GM21447 (cell line): ENCODE data around the gene IPO8.
"Not testable (repeated sequence)": the region's sequence is repeated elsewhere in the genome, so short reads cannot be mapped to it uniquely, and the experiment has no call there.

Experiments
- ATAC-seq: cut with Tn5 transposase; IDR thresholded peaks from one replicate; pipeline ENCODE4 v1.9.1; 2021; ENCODE audit not compliant: unreplicated experiment

Gene IPO8

DNA sequence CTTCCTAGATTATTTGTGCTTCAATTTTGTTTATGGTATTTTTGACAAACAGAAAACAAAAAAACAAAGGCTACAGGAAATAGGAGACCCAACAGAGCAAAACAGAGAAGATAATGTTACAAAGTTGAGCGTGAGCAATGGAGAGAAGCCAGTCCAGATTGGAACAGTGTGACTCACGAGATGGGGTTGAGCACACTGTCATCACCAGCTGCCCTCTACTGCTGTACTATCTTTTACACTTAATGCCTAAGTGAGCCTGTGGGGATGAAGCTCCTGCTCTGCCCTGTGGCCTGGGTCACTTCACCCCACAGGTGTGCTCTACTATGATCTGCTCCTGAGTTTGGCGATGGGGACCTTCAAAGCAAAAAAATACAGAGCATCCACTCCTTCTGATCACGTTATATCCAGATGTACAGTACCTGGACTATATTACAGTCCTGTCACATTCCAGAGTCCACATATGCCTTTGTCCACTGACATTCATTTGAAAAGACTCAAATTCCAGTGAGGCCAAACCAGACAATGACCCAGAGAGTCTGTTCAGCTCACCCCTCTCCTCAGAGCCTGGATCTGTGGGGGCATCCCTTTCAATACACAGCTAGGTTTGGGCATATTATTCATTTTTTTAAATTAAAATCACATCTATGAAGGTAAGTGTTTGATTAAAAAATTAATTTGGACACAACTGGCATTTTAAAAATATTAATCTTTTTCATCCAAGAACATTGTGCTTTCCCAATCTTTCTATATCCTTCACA lies 4.4 kb downstream of the IPO8 start:
- ATAC-seq: no peak

DNA sequence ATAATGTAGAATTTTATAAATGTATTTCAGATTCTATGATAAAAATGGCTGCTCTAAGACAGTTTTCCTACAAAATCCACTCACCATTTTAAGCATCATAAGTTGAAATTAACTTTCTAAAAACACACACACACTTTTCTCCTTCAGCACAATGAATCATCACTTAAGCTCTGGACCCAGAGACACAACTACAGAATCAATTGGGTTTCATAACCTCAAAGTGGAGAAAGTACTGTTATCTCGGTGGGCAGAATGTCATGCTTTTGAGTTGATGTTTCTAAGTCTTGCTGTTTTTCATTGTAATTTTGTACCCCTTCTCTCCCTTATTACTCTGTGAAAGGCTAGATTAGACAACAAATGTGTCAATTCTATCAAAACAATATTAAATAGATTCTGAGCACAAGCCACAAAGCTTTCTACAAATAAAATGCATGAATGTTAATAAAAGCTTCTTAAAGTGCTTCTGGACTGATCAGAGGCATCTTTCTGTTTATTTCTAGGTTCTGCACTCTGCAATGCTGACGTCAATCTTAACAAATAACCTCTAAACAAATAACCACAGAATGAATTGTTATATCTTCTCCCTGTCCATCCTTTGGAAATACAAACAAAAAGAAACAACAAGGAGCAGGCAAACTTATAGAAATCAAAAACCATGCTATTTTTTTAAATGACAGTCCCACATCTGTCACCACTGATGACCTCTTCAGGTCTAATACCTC lies 8.2 kb downstream of the IPO8 start:
- ATAC-seq: no peak

DNA sequence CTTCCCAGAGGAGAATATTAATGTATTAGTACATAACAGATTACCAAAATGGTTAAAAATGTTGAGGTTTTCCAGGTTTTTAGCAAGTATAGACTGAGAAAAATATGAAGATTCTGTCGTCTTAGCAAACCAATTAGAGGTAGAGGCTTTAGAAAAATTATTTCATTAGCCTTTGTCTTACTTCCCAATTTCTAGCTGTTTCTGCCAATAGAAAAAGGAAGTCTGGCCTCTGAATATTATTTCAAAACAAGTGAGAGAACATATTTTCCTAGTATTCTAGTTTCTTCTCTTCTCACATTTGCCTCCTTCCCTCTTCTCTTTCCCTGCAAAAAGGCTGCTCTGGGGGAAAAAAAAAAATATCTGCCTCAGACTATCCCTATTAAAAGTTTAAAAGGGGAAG lies 16.4 kb downstream of the IPO8 start:
- no peak for ATAC-seq

DNA sequence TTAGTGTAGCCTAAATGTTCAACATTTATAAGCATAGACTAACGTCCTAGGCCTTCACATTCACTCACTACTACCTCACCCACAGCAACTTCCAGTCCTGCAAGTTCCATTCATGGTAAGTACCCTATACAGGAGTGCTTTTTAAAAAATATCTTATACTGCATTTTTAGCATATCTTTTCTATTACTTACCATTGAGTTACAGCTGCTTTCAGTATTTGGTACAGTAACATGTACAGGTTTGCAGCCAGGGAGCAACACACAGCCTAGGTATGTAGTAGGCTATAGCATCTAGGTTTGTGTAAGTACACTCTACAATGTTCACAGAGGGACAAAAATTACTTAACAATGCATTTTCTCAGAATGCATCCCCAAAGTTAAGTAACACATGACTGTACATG lies 17.4 kb downstream of the IPO8 start:
- ATAC-seq: no peak

DNA sequence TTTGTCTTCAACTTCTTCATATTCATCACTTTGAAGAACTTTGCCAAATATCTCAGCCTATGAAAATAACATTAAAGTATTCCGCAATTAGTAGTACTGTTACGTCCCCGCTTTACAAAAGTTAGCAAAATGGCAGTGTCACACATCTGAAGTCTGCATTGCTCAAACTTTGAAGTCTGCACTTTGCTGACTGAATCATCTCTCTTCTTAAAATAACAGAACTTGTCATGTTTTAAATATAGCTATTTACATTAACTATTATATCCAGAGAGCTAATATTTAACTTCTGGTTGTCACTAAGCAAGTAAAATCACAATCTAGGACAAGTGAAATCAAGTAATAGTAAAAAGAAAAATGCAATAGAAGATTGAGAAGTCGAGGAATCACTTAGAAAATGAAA lies 34.5 kb downstream of the IPO8 start:
- no peak for ATAC-seq

DNA sequence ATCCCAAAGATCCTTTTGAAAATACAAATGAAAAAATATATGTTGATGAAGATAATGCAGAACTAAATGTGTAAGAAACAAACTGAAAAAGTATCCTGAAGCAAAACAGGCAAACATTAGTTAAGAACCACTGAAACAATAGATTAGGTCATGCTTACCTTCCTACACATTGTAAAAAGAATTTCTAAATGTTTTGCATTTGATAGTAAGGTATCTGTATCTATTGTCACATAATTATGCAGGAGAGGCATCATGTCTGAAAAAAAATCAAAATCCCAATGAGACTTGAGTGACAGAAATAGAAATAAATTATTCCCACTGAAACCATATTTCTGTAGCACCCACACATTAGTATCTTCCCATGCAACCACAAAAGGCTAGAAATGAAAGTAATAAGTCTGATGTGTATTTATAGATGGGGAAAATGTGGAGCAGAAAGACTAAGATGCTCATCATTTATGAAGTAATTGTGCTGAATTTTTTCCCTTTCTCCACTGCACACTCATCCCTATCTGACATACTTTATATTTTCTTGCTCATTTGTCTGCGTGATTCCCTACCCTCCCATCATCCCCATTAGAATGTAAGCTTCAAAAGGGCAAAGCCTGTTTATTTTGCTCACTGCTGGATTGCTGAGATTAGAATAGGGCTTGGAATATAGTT lies 43.5 kb downstream of the IPO8 start:
- ATAC-seq: no peak

DNA sequence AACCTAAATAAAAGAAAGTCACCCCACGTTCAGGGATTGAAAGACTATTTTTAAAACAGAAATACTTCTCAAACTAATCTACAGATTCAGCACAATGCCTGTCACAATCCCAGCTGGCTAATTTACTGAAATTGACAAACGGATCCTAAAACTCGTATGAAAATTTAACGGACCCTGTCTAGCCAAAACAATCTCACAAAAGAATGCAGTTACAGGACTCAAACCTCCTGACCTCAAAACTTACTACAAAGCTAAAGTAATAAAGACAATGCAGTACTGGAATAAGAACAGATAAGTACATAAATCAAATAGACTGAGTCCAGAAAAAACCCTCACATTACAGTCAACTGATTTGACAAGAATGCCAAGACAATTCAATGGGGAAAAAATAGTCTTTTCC lies 48.8 kb downstream of the IPO8 start:
- ATAC-seq: no peak

DNA sequence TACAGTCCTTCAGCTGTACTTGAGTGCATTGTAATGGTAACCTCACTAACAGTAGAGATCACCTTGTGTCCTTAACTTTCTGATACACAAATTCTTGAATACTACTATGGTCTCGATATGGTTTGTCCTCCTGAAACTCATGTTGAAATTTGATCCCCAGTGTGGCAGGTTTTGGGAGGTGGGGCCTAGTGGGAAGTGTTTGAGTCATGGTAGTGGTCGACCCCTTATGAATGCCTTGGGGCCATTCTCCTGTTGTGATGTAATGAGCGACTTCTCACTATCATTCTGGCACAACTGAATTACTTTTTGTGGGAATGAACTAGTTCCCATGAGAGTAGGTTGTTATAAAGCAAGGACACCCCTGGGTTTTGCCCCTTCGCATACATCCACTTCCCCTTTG lies 52.3 kb downstream of the IPO8 start:
- ATAC-seq: no peak

DNA sequence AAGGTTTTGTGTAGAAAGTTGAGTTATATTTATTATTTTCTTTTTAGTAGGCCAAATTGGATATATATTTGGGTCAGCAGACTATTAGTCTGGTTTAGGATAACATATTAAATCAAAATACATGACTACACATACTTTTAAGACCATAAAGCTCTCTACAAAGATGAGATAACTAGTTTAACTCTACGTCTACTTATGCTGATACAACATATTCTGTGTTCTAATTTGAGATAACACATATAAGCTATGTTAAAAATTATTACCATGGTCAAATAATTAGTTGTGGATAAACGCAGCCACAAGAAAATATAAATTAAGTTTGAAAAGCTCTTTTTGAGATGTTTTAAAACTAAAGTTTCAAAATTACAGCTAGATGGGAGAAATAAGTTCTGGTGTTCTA lies 55.3 kb downstream of the IPO8 start:
- ATAC-seq: no peak

DNA sequence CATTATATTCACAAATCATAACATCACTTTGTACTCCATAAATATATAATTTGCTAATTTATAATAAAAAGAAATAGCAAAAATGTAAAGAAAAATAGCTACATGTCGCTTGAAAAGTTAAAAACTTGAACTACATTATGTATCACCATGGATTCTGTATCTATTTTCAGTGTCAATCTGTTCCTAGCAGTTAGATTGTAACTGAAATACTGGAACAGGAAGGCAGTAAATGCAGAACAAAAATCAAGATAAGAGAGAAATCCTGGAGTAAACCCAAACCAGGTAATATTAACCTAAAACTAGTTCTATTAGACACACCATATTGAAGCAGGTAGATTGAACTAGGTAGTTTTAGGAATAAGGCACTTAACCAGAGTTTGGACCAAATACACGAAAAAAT lies 60.3 kb downstream of the IPO8 start:
- ATAC-seq: no peak

DNA sequence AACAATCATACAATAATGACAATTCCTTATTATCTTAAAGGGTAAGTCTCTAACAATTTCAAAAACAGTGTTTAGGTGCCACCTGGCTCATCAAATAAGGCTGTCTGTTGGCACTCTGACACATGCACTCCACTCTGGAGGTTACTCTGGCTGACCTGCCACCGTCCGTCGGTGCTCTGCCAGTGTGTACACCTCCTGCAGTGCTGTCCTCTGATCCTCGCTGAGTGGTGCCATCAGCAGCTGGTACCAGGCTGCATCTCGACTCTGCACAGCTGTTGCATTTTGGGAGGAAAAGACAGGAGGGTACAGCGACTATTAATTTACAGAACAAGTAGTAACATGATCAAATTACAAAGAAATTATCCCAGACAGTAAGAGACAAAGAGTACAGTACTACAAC lies 63.9 kb downstream of the IPO8 start:
- ATAC-seq: no peak

DNA sequence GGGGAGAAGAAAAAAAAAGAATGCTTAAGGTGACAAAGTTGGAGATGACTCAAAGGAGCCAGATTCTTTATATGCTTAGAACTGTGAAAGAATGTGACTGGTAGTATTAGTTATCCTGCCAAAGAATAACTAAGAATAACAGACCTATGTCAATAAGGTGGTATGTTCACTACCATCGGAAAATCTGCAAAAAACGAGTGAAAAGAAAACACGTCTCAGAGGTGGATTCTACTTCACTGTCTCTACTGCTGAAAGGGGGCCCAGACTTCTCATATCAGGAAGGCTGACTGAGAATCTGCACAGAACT lies 64.7 kb downstream of the IPO8 start:
- ATAC-seq: no peak

DNA sequence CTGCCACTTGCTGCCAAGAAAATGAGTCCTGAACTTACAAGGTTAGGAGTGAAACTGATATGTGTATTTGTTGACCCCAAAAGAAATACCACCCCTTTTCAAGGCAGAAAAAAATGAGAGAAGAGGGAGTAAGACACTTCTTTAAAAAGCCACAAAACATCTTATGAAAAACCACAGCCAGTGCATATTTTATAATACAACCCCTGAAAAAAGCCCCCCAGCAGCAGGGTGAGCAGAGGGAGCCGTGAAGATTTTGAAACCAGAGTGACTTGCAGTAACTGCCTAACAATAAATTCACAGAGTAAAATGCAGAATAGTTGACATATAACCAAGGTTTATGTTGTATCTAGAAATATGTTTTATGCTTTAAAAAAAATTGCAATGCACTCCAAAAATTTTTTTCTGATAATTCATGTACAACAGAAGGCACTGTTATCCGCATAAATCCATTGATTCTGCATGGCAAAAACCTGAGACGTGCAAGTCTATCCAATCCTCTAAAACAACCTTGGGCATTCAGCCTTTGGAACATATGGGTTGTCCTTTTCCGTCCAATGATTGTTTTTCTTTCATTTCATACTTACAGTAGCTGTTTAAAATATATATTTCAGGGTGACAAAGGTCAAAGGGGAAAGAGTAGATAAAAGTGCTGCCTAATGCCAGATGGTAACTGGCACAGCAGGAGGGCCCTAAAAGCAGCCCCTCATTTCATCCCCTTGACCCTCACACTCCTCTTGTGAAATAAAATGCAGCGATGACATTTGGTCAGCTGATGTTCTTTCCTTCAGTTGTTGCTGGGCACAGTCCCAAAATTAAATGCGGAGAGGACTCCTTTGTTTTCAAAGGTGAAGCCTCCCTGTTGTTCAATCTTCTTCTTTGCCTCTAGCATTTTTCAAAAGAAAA lies 65.3 kb downstream of the IPO8 start:
- no peak for ATAC-seq

DNA sequence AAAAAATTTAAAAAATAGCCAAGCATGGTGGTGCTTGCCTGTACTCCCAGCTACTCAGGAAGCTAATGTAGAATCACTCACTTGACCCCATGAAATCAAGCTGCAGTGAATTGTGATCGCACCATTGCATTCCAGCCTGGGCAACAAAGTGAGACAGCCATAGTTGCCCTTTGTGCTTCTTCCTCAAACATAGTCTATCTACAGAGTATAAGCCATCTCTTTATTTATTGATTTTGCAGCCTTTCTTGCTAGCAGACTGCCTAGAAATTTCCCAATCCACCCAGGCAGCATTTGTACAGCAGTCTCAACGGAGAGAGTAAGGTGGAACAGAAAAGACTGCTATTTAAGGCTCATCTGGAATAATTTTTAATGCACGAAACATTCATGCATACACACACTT lies 68.8 kb downstream of the IPO8 start:
- no peak for ATAC-seq

DNA sequence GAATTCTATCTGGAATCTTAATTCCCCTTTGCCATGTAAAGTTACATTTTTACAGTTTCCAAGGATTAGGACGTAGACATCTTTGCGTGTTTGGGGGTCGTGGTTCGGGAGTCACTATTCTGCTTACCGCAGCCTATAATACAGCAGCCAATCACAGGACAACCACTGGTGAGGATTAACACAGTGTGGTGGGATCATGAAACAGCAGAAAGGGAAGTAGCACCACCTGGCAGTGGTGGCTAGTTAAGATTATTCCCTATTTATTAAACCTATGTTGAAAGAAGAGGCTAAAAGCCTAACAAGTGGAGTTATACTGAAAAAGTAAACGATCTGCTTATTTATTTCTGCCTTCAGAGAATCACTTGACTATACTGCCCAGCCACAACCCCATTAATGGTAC lies 71.7 kb downstream of the IPO8 start:
- no peak for ATAC-seq

DNA sequence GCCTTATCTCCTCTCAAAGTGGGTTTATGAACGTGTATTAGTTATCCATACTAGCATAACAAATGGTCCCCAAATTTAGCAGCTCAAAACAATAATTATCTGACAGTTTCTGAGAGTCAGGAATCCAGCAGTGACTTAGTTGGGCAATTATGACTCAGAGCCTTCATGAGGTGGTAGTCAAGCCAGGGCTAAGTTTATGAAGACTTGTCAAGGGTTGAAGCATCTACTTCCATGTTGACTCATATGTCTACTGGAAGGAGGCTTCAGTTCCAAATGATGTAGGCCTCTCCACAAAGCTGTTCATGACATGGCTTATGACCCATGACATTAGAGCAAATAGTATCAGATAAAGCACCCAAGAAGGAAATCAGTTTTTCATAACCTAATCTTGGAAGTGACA lies 73.2 kb downstream of the IPO8 start:
- peak; percentile 77 for ATAC-seq

DNA sequence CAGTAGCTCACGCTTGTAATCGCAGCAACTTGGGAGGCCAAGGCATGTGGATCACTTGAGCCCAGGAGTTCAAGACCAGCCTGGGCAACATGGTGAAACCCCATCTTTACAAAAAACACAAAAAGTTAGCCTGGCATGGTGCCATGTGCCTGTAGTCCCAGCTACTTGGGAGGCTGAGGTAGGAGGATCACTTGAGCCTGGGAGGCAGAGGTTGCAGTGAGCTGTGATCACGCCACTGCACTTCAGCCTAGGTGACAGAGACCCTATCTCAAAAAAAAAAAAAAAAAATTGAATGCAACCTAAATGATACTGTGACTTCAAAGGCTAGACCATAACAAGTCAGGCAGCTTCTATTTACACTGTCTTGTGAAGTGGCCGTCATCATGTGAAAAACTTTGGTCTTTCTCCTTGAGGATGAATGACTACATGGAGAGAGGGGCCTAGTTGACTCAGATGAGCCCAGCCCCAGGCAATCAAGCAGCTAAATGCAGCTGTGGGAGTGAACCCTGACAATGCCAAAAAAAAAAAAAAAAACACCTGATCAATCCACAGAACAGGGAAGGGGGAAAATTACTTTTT lies 73.9 kb downstream of the IPO8 start:
- not testable (repeated sequence) for ATAC-seq

DNA sequence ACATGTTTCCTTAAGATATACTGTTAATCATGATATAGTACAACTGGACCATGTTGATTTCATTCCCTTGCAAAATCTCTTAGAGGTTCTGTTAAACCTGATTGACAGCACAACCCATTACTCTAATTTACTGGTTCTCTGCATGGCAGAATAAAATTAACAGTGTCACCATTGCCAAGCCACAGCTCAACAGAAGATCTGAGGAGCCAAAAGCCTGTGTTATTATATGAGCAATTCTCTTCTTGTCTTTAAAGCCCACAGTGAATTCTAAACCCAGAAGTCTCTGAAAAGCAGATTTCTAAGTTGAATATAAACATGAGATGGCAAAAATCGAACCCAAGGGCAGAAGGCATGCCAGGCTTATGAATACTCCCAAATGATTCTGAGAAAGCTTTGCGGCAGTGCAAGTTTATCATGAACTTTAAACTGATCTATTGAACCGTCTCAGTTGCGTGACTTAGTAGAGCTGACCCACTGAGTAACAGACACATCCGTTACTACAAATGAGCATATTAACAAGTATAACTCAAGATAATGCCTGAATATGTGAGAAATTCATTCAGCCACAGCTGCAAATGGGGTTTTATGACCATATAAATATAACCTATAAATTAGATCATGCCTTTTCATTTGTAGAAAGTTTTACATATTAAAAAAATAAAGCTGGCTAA lies 78.2 kb downstream of the IPO8 start:
- no peak for ATAC-seq

DNA sequence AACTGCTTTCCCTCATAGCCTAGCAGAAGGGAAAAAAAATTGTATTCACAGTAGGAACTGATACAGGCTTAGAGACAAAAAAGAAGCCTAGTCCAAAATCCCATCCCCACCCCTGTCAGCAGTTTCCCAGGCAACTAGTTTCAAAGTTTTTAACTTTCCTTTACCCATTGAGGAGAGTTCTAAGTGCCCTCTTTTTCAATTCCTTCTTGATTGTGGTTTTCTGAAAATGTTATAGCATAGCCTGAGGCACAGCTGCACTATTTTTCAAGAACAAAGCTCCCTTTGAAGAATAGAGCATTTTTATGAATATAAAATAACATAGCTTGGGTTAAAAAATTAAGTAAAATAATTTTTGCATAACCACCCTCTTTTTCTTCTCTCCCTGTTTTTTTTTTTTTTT lies 81.6 kb downstream of the IPO8 start:
- no peak for ATAC-seq

DNA sequence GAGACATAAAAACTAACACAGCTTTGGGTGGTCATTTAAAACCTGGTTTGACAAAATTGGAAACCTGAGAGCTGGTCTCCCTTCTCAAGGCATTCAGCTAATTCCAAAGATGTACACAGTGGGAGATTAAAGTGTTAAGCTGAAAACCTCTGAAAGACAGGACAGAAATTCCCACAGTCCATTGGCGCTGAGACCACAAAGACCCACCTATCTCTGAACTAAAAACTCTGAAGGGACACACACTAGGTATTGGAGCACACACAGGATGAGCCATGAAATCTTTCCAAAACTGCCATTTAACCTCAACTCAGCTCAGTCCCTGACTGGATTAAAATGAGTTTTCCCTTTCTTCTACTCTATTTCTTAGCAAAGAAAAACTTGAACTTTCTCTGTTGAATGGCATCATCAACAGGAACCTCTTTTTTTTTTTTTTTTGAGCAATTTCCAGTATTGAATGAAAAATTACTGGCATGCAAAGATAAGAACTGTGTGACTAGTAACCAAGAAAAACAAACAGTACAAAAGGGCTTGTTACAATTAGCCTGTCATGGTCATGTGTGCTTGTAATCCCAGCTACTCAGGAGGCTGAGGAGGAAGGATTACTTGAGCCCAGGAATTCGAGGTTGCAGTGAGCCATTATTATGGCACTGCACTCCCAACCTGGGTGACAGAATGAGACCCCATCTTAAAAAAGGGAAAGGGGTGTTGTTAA lies 82.4 kb downstream of the IPO8 start:
- ATAC-seq: no peak
